AG10803 (cell line): ENCODE data around the gene FAM177B.
A peak's percentile ranks its signal among the peaks of the same experiment; 100 is the strongest.

Experiments
- DNase-seq: peaks from one replicate; pipeline ENCODE4 v3.0.0; 2010; ENCODE audit warnings: low read depth
- H3K4me3 ChIP-seq: 2 replicates; pipeline ENCODE4 v1.5.1; 2011; ENCODE audit warnings: mild to moderate bottlenecking, low read length, control low read depth
- TF ChIP-seq, protein P1 (sequence below): conservative IDR thresholded peaks from 2 replicates; pipeline ENCODE4 v1.5.1; 2011; ENCODE audit warnings: mild to moderate bottlenecking, low read length, control low read depth, inconsistent platforms

FAM177B gene

DNA sequence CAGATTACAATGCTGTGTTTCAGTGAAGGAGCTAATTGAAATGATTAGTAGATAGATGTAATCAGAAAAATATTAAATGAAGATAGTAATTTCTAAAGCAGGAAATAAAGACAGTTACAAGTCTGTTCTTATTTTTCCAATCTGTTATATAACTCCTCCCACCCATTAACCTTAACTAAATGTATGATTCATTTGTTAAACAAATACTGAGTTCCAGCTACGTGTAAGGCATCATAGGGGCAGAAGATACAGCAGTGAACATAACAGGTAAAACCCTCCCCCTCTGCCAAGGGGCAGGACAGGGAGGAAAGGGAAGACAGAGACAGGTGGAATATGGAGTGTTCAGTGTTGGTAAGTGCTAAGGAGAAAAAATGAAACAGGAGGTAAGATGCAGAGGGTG is at the start of gene FAM177B:
FAM177B (plus strand) TSS at position 231 of the 400 bp plus-strand sequence. CDS start 9,344 bp downstream, outside the sequence.
- DNase-seq = no peak
- TF ChIP-seq, protein P1, sequence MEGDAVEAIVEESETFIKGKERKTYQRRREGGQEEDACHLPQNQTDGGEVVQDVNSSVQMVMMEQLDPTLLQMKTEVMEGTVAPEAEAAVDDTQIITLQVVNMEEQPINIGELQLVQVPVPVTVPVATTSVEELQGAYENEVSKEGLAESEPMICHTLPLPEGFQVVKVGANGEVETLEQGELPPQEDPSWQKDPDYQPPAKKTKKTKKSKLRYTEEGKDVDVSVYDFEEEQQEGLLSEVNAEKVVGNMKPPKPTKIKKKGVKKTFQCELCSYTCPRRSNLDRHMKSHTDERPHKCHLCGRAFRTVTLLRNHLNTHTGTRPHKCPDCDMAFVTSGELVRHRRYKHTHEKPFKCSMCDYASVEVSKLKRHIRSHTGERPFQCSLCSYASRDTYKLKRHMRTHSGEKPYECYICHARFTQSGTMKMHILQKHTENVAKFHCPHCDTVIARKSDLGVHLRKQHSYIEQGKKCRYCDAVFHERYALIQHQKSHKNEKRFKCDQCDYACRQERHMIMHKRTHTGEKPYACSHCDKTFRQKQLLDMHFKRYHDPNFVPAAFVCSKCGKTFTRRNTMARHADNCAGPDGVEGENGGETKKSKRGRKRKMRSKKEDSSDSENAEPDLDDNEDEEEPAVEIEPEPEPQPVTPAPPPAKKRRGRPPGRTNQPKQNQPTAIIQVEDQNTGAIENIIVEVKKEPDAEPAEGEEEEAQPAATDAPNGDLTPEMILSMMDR = no peak
- no peak within 1 kb of the TSS for H3K4me3 ChIP-seq

DNA sequence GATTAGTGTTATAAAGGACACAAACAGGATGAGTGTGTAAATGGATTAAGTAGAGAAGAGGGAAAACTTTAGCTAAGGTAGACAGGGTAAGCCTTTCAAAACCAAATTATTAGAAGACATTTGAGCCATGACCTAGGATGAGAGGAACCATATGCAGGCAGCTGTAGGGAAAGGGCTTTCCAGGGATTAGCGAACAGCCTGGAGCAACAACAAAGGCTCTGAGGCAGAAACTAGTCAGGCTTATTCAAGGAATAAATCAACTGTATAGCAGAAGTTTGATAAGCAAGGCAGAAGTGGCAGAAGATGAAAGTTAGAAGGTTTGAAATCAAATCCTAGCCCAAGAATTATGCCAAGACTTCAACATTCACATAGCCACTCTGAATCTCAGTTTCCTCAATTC is 46.0 kb upstream of the FAM177B start:
- TF ChIP-seq, protein P1 = no peak
- no peak for DNase-seq
- no peak overlapping the region for H3K4me3 ChIP-seq

DNA sequence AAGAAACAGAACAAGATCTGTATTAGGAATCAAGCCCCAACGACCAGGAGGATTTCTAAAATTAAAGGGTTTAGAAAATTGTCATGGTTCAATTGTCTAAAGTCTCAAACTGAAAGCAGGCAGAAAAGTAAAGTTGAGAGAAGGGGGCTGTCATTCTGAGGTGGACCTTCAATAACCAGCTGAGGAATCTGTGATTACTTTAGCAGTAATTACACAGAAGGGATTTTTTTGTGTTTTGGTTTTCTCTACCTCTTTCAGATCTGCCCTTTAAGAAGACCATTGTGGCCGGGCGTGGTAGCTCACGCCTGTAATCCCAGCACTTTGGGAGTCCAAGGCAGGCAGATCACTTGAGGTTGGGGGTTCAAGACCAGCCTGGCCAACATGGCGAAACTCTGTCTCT is 42.1 kb upstream of the FAM177B start:
- no peak overlapping the region for H3K4me3 ChIP-seq
- TF ChIP-seq, protein P1 = no peak
- DNase-seq = no peak

DNA sequence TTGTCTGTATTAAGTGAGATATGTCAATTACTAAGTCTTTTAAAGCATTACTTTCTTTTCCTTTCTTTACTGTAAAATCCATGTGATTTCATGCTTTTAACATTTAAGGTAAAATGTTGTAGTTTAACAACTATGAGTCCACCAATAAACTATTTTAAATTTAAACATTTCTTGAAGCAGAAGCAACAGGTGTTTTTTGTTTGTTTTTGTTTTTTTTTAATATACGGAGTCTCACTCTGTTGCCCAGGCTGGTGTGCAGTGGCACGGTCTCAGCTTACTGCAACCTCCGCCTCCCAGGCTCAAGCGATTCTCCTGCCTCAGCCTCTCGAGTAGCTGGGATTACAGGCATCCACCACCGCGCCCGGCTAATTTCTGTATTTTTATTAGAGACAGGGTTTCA is 40.3 kb upstream of the FAM177B start:
- no peak overlapping the region for H3K4me3 ChIP-seq
- TF ChIP-seq, protein P1 = no peak
- no peak for DNase-seq

DNA sequence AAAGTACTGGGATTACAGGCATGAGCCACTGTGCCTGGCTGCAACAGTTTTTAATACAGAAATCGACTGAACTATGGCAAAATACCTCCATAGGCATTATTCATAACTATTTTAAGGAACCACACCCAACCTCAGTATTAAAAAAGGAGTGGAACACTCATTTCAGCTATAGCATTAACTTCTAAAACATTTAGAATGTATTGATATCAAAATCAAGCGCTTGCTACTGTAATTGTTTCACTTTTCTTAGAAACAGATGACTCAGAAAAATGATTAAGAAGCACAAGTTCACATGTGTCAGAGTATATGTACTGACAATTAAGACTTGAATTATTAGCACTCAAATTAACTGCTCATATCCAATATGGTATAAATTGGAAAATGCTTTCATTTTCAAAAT is 39.8 kb upstream of the FAM177B start:
- DNase-seq = no peak
- H3K4me3 ChIP-seq = no peak overlapping the region
- TF ChIP-seq, protein P1 = no peak

DNA sequence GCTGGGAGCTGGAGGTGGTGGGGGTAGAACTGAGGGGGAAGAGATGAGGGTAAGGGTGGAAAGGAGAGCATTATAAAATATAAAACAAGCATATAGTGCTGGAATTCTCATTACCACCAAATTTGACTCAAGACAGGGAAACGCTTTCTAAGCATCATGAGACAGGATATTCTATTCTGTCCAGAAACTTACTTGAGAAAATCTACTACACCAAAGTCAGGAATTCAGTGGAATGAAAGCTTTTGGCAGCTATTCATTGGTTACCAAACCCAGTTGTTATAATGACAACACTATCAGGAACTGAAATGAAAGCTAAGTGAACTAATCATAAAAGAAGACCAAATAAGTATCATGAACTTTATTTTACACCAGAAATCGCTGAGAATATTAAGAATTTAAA is 39.2 kb upstream of the FAM177B start:
- TF ChIP-seq, protein P1 = no peak
- H3K4me3 ChIP-seq = no peak overlapping the region
- peak; percentile 75 for DNase-seq

DNA sequence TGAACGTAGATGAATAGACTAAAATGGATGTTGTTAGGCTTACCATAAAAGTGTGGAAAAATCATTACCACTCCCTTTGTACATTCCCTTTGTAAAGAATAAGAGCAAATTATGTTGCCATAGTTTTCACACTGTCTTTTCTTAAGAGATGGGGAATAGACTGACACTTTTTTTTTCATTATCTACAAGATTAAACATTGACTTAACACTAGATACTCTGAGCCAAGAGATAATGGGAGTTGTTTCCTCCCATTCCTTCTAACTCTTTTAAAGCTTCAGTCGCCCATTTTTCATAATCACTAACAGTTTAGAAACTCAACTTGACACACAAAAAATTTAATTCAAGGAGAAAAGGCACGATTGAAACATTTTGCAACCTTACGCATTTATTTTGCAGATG is 34.8 kb upstream of the FAM177B start:
- no peak for DNase-seq
- TF ChIP-seq, protein P1 = no peak
- H3K4me3 ChIP-seq = no peak overlapping the region
